ENCODE results near the gene BORCS6. TPM values are rescaled to one million over a fixed set of nuclear protein-coding genes. Genes with fewer than 3 reads are reported as not detected.
A peak's percentile ranks its signal among the peaks of the same experiment; 100 is the strongest.

BORCS6 gene
- total RNA-seq, 2 donors from 2014 or later: 4.7 to 7.0 TPM

DNA sequence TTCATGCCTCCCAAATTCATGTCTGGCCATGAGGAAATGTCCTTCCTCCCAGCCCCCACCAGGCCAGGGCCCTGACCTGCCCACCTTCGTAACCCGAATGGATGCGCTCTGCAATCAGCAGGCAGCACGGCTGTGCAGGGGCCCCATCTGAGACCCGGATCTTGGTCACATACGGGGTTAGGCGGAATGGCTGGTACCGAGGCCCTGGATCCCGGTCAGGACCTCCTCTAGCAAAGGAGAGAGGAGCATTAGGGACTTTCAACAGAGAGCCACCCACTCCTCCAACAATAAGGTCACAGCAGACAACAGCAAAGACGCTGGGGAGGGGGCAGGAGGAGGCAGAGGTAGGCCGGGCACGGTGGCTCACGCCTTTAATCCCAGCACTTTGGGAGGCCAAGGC, 41.4 kb downstream of the BORCS6 start:
- H3K4me3 Mint-ChIP-seq: peak overlapping the region; percentile 19
- no peaks in the 10 kb centered on the region for H3K36me3 Mint-ChIP-seq (ENCODE audit: low read depth)
- H3K4me1 Mint-ChIP-seq: peaks cover 11% of the 10 kb centered on the region
- H3K27ac Mint-ChIP-seq: peak overlapping the region; percentile 59
- H3K9me3 Mint-ChIP-seq: no peaks in the 10 kb centered on the region
- H3K27me3 Mint-ChIP-seq: no peaks in the 10 kb centered on the region
- no peak for ATAC-seq (replicated peaks)

DNA sequence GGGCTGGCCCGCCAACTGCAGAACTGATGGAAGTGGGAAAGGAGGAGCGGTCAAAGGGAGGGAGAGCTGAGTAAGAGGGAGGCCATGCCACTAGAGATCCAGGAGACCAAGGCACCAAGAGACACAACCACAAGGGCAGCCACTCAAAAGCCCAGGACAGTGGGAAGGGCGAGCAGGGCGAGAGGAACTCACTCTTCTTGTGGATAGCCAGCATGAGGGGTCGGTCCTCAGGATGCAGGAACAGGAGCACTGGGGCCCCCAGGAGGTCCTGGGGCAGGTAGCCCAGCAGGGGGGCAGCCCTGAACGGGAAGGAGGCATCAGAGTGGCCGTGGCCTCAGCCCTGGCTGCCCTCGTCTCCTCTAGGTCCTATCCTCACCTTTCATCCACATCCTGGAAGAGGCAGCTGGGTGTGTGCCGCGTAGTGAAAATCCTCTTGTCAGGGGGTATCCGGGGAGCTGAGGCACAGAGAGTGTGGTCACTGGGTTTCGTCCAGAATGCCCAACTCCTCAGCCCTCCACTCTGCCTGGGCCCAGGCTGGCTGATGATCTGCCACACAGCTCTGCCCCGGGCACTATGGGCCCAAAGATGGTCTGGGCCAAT, 42.1 kb downstream of the BORCS6 start:
- Mint-ChIP-seq H3K4me1 (peaks cover 5% of the 10 kb centered on the region), H3K27me3 (no peaks in the 10 kb centered on the region), H3K27ac (no peak overlapping the region), H3K9me3 (no peaks in the 10 kb centered on the region), H3K4me3 (no peak overlapping the region), H3K36me3 (ENCODE audit: low read depth) (no peaks in the 10 kb centered on the region)
- no peak for ATAC-seq (replicated peaks)

DNA sequence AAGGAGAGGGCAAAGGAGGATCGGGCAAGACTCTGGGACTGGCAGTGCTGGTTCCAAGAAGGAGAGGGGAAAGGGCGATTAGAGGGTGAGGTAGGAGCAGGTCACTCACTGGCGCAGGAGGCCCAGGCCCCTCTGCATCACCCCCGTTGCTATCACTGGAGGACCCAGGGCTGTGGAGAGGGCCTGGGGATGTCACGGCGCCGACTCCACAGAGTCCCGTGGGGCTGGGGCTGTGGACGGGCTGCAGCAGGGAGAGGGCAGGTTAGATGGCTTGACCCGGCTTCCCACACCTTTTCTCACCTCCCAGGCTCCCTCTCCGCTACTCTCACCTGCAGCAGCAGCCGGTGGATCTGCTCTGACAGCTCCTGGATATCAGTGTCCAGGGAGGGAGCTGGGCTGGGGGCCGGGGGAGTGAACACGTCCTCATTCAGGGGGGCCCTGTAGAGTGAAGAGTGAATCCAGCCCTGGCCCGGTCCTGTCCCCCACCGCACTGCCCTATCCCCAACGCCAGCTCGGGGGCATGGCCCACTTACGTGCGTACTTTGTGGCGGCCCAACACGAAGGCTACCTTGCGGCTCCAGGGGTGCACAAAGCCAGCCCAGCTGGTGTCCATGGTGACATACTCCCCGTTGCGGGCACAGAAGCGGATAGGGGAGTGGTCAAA, 42.7 kb downstream of the BORCS6 start:
- Mint-ChIP-seq H3K27ac (no peak overlapping the region), H3K27me3 (no peaks in the 10 kb centered on the region), H3K4me3 (no peak overlapping the region), H3K9me3 (no peaks in the 10 kb centered on the region), H3K4me1 (peaks cover 4% of the 10 kb centered on the region), H3K36me3 (ENCODE audit: low read depth) (no peaks in the 10 kb centered on the region)
- no peak for ATAC-seq (replicated peaks)

DNA sequence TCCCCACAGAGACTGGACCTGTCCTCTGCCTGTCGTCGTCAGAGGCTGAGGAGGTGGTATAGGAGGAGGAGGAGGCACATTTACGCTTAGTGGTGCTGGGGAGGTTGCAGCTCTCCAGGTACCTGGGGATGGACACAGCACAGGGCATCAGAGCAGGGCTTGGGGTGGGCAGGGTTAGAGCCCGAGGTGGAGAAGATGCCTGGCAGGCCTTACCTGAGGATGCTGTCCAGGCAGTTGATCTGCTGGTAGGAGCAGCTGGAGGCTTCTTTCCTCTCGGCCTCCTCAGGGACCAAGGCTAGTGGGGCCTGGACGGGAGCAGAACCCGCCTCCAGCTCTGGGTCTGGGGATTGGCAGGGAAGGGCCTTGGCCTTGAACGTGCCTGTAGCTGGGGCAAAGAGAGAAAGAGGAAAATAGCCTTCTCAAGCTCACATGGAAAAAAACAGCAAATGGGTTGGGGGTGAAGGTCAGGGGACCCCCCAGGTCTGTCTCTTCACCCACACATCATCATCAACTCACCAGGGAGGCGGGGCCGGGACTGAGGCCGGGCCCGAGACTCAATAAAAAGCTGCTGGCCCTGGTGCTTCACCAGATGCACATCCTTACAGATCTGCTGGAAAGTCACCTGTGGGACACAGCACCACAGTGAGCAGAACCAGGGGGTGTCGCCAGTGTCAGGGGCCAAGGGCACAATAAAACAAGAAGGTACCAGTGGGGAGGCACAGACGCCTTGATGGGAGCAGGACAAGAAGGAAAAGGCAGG, 43.4 kb downstream of the BORCS6 start:
- Mint-ChIP-seq H3K4me3 (no peak overlapping the region), H3K27me3 (no peaks in the 10 kb centered on the region), H3K4me1 (peaks cover 4% of the 10 kb centered on the region), H3K27ac (peak overlapping the region; percentile 20), H3K36me3 (ENCODE audit: low read depth) (no peaks in the 10 kb centered on the region), H3K9me3 (no peaks in the 10 kb centered on the region)
- no peak for ATAC-seq (replicated peaks)

DNA sequence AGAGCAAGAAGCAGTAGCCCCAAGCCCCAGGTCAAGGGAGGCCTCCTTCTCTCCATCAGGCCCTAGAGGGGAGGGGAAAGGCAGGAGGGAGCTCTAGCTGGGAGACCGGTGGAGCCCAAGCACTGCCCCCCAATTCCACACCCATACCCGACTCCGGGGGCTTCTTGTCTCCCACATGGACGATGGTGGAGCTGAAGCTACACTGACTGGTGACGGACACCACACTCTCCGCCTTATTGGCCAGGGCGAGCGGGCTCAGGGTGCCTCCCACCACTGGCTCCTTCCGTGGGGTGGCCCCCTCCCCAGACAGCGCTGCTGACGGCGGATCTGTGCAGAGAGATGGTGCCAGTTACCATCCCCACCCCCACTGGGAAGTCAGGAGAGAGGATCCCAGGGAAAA, 44.2 kb downstream of the BORCS6 start:
- H3K4me1 Mint-ChIP-seq: peaks cover 4% of the 10 kb centered on the region
- no peak overlapping the region for H3K4me3 Mint-ChIP-seq
- no peaks in the 10 kb centered on the region for H3K36me3 Mint-ChIP-seq (ENCODE audit: low read depth)
- peak overlapping the region; percentile 20 for H3K27ac Mint-ChIP-seq
- H3K27me3 Mint-ChIP-seq: no peaks in the 10 kb centered on the region
- H3K9me3 Mint-ChIP-seq: no peaks in the 10 kb centered on the region
- ATAC-seq (replicated peaks): no peak

DNA sequence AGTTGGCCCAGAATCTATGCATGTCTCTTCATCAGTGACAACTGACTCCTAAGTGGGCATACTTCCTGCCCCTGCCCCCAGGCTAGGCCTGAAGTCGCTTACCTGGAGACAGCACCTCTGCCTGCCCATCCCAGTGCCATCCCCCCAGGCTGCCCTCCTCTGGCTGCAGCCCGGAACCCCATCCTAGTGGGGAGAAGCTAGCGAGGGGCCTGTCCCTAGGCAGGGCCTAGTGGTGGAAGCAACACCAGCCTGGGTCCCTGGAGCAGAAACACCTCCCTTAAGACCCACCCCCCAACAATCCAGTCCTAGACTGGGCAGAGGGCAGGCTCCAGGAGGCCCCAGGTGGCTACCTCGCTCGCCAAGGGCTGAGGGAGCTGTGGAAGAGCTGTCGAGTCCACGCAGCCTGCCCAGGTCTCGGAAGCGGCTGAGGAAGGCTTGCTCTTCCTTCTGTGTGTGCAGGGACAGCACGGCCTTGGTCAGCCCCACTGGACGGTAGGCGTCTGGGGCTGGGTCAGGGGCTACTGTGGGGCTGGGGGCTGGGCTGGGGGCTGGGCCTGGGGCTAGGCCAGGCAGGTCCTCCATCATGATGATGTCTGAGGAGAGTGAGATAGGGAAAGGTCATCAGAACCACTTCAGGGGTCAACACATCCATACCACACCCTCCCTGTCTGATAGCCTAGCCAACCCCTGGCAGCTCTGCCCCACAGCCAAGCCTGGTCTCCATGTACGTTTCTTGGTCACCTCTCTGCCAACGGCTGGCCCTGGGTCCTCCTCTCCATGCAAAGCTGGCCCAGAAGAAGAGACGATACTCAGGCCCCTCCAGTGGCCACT, 45.4 kb downstream of the BORCS6 start:
- Mint-ChIP-seq H3K27ac (no peak overlapping the region), H3K27me3 (no peaks in the 10 kb centered on the region), H3K4me1 (peaks cover 4% of the 10 kb centered on the region), H3K9me3 (no peaks in the 10 kb centered on the region), H3K36me3 (ENCODE audit: low read depth) (no peaks in the 10 kb centered on the region), H3K4me3 (no peak overlapping the region)
- no peak for ATAC-seq (replicated peaks)

DNA sequence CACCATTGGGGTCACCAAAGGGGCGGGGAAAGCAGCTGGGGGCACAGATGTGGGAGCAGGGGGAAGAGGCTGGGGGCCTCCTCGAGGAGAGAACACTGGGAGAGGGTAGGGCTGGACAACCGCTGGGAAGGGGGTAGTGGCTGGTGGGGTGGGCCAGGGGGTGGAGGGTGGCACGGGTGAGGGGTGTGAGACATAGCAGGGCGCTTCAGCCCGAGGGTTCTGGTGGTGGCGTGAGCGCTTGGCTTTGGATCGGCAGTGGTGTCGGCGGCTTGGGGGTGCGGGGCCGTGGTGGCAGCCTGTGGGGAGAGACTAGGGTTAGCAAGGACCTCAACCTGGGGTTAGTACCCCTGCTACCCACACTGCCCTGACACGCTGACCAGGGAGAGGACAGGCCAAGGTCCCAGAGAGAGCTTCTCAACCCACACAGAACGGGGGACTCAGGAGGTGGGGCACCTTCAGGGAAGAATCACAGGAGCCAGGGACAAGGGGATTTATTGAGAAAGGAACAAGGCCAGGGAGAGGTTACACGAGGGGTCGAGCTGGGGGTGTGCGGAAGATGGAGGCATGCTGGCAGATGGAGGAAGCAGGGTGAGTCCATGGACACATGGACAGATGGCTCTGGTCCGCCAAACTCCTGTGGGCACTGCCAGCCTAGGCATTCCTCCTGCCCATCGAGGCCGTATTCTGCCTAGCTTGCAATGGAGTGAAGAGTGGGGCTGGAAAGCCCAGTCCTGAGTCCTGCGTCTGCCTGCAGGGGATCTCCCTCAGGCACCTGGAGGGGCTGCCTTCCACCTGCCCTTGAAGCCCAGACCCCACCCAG, 46.2 kb downstream of the BORCS6 start:
- Mint-ChIP-seq H3K4me3 (no peak overlapping the region), H3K36me3 (ENCODE audit: low read depth) (no peaks in the 10 kb centered on the region), H3K27me3 (no peaks in the 10 kb centered on the region), H3K27ac (peak overlapping the region; percentile 68), H3K9me3 (no peaks in the 10 kb centered on the region), H3K4me1 (peaks cover 4% of the 10 kb centered on the region)
- ATAC-seq (replicated peaks): no peak

DNA sequence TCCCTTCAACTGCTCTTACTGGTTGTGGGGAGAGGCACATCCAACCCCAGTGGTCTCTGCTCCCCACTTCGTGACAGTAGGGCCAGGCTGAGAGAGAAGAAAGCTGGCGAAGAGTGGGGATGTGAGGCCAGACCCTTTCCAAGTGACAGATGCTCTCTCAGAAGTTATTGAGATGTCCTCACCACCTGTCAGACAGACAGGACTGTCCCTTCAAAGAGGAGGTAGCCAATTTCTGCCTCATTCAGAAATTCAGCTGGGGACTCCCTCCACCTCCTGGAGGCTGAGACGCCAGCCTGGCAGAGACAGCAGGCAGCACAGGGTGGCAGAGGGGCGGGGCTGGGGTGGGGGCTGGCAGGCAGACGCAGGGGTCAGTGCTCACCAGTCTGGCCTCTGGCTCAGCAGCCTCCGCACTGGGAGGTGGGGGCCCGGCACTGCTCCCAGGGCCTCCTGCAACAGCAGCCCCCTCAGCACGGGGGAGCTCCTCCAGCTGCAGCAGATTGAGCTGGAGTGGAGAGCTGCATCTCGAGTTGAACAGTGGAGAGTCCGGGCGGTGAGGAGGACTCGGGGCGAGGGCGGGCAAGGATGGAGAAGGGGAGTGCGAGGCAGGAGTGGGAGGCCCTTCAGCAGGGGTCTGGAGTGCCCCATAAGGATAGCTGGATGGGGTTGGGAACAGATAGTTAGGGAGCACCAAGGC, 46.9 kb downstream of the BORCS6 start:
- no peak for ATAC-seq (replicated peaks)
- Mint-ChIP-seq H3K27ac (peak overlapping the region; percentile 68), H3K4me3 (no peak overlapping the region), H3K4me1 (peaks cover 4% of the 10 kb centered on the region), H3K9me3 (no peaks in the 10 kb centered on the region), H3K36me3 (ENCODE audit: low read depth) (no peaks in the 10 kb centered on the region), H3K27me3 (no peaks in the 10 kb centered on the region)

DNA sequence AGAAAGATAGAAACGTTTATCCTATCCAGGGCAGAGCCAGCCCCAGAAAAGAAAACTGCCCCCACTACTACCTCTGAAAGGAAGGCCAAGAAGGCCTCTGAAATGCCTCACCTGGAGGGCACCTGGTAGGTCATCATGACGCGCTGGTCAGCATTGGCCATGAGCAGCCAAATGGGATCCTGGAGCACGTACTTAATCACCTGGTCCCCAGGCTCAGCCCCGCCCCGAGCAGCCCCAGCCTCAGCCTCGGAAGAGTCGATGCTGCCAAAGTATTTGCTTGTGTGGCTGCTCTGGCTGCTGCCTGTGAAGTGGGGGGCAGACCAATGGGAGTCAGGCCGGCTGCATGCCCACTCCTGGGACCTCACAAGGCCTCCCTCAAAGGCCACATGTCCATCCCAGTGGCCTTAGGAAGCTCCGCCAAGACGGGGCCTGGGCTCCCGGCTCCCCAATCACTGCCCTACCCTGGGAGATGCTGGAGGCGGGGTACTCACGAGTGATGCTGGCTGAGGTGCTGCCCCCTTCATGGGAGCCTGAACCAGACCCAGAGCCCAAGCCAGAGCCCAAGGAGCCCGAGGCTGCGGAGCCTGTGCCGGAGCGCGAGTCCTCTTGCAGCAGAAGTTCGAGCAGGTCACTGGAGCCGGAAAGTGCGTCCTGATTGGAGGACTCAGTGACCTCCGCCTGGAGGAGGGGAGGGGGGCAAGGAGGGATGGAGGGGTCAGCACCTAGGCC, 47.7 kb downstream of the BORCS6 start:
- no peak for ATAC-seq (replicated peaks)
- H3K9me3 Mint-ChIP-seq: no peaks in the 10 kb centered on the region
- peaks cover 4% of the 10 kb centered on the region for H3K4me1 Mint-ChIP-seq
- no peaks in the 10 kb centered on the region for H3K36me3 Mint-ChIP-seq (ENCODE audit: low read depth)
- no peaks in the 10 kb centered on the region for H3K27me3 Mint-ChIP-seq
- H3K4me3 Mint-ChIP-seq: no peak overlapping the region
- H3K27ac Mint-ChIP-seq: no peak overlapping the region

DNA sequence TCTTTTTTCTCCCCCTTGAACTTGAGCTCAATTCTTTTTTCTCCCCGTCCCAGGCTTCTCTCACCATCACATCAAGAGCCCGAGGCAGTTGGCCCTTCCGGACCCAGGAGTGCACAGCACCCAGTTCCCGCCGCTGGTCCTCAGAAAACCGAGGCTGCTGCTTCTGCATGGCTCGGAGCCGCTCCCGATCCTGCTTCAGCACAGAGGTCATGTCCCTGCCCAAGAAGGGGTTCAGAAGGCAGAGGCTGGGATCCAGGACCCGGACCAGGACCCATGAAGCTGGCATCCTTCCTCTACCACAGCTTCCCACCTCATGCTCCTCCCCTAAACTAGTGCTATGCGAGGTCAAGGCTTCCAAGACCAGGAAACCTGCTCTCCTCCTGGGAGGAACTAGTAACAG, 48.2 kb downstream of the BORCS6 start:
- Mint-ChIP-seq H3K9me3 (no peaks in the 10 kb centered on the region), H3K27ac (peak overlapping the region; percentile 59), H3K4me1 (peaks cover 1% of the 10 kb centered on the region), H3K27me3 (no peaks in the 10 kb centered on the region), H3K36me3 (ENCODE audit: low read depth) (no peaks in the 10 kb centered on the region), H3K4me3 (no peak overlapping the region)
- no peak for ATAC-seq (replicated peaks)

DNA sequence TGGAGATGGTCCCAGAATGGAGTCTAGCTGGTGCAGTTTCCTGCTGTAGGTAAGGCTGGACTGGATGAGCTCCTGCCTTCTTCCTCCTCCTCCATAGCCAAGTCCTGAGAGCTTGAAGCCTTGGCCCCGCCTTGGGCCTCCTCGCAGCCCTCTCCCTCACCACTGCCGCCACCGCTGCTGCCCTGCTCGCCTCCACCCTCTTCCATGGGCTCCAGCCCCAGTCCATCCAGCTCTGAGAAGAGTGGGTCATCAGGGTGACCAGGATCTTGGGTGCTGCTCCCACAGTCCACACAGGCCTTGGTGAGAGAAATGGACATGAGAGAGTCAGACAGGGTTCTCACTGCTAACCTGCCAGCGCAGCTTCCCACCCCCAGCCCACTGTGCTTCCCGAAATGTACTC, 48.9 kb downstream of the BORCS6 start:
- H3K9me3 Mint-ChIP-seq: no peaks in the 10 kb centered on the region
- peak overlapping the region; percentile 59 for H3K27ac Mint-ChIP-seq
- H3K4me1 Mint-ChIP-seq: no peaks in the 10 kb centered on the region
- no peaks in the 10 kb centered on the region for H3K27me3 Mint-ChIP-seq
- ATAC-seq (replicated peaks): no peak
- H3K4me3 Mint-ChIP-seq: no peak overlapping the region
- no peaks in the 10 kb centered on the region for H3K36me3 Mint-ChIP-seq (ENCODE audit: low read depth)

DNA sequence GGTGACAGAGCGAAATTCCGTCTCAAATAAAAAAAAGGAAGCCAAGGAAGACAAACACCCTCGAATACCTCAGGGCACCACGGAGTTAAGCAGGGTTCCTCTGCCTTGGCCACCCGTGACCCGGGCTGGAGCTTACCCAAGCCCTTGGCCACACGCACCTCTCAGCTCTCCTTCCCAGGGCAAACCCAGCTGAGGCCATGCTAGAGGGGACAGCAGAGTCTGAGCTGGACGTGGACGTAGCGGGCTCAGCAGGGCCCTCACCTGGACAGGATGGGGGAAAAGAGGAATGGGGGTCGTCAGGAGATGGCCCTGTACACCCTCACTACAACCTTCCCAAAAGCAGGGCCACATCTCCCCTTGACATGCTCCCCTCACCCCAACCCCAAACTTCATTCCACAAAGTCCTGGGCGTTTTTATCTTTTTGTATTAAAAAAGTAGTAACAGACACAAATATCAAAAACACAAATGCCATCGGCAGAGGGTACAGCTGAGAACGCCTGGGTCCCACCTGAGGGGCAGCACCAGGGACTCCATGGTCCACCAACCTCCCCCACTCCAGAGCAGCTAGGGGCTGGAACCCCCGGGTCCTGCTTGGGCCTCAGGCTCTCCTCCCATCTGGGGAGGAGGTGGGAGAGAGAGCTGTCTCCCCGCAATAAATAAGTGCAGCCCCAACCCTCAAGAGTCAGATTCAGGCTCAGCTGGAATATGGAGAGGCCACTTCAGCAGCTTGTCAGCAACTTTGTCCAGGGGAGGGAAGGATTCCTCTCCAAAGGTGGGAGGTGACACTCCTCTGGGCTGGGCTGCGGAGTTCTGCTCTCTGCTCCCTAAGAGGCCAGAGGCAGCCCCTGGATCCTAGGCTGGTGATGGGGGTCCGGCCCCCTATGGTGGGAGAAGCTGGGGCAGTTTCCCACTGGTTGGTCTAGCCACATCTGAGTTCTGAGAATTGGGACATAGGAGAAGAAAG, 49.6 kb downstream of the BORCS6 start:
- Mint-ChIP-seq H3K27ac (peak overlapping the region; percentile 59), H3K4me3 (no peak overlapping the region), H3K4me1 (no peaks in the 10 kb centered on the region), H3K36me3 (ENCODE audit: low read depth) (no peaks in the 10 kb centered on the region), H3K27me3 (no peaks in the 10 kb centered on the region), H3K9me3 (no peaks in the 10 kb centered on the region)
- no peak for ATAC-seq (replicated peaks)
